ENCODE data around the gene SPON1.

SPON1 gene

GRCh38 chr11:14124350-14124749, 161.8 kb downstream of the SPON1 start:
- H3K79me2 ChIP-seq (ENCODE audit: insufficient read depth, low read length): no peaks in the 10 kb centered on the region
- H3K9me2 ChIP-seq (replicated peaks; ENCODE audit: low read depth, low read length): no peaks in the 10 kb centered on the region
- H3K9me3 ChIP-seq (ENCODE audit: insufficient read depth, low read depth, low read length): 0 out of 2 replicates have a peak, but pooled peaks cover 3% of the 10 kb centered on the region
- no peak overlapping the region for H3K9ac ChIP-seq (ENCODE audit: low read depth, low read length, poor library complexity, severe bottlenecking)
- H3K4me2 ChIP-seq (ENCODE audit: low read depth, low read length, poor library complexity, severe bottlenecking): no peak overlapping the region
- no peaks in the 10 kb centered on the region for H3K27me3 ChIP-seq (ENCODE audit: insufficient read depth, low read length, poor library complexity, severe bottlenecking)
- H2AFZ ChIP-seq (ENCODE audit: low read length): no peak overlapping the region
- H3K4me3 ChIP-seq (ENCODE audit: low read length, poor library complexity, severe bottlenecking): no peak overlapping the region
- H4K20me1 ChIP-seq (ENCODE audit: insufficient read depth, low read length, poor library complexity, severe bottlenecking): no peaks in the 10 kb centered on the region
- H3K4me1 ChIP-seq (ENCODE audit: insufficient read depth, low read length, poor library complexity, severe bottlenecking): no peaks in the 10 kb centered on the region
- TF ChIP-seq EZH2phosphoT487 (IDR thresholded peaks at IDR 0.05; ENCODE audit: borderline replicate concordance) (no peak), CTCF (conservative IDR thresholded peaks at IDR 0.05; ENCODE audit: low read length) (no peak)
- H3F3A ChIP-seq (ENCODE audit: low read depth): no peaks in the 10 kb centered on the region
- no peaks in the 10 kb centered on the region for H3K36me3 ChIP-seq (ENCODE audit: insufficient read depth, low read length)

GRCh38 chr11:14124886-14125285, 162.4 kb downstream of the SPON1 start:
- no peak overlapping the region for H2AFZ ChIP-seq (ENCODE audit: low read length)
- H4K20me1 ChIP-seq (ENCODE audit: insufficient read depth, low read length, poor library complexity, severe bottlenecking): no peaks in the 10 kb centered on the region
- H3K9ac ChIP-seq (ENCODE audit: low read depth, low read length, poor library complexity, severe bottlenecking): no peak overlapping the region
- no peaks in the 10 kb centered on the region for H3K27me3 ChIP-seq (ENCODE audit: insufficient read depth, low read length, poor library complexity, severe bottlenecking)
- H3K4me2 ChIP-seq (ENCODE audit: low read depth, low read length, poor library complexity, severe bottlenecking): no peak overlapping the region
- TF ChIP-seq CTCF (conservative IDR thresholded peaks at IDR 0.05; ENCODE audit: low read length) (no peak), EZH2phosphoT487 (IDR thresholded peaks at IDR 0.05; ENCODE audit: borderline replicate concordance) (no peak)
- no peaks in the 10 kb centered on the region for H3K36me3 ChIP-seq (ENCODE audit: insufficient read depth, low read length)
- no peak overlapping the region for H3K4me3 ChIP-seq (ENCODE audit: low read length, poor library complexity, severe bottlenecking)
- no peaks in the 10 kb centered on the region for H3K9me2 ChIP-seq (replicated peaks; ENCODE audit: low read depth, low read length)
- H3K9me3 ChIP-seq (ENCODE audit: insufficient read depth, low read depth, low read length): 0 out of 2 replicates have a peak, but pooled peaks cover 3% of the 10 kb centered on the region
- no peaks in the 10 kb centered on the region for H3F3A ChIP-seq (ENCODE audit: low read depth)
- no peaks in the 10 kb centered on the region for H3K79me2 ChIP-seq (ENCODE audit: insufficient read depth, low read length)
- no peaks in the 10 kb centered on the region for H3K4me1 ChIP-seq (ENCODE audit: insufficient read depth, low read length, poor library complexity, severe bottlenecking)

DNA sequence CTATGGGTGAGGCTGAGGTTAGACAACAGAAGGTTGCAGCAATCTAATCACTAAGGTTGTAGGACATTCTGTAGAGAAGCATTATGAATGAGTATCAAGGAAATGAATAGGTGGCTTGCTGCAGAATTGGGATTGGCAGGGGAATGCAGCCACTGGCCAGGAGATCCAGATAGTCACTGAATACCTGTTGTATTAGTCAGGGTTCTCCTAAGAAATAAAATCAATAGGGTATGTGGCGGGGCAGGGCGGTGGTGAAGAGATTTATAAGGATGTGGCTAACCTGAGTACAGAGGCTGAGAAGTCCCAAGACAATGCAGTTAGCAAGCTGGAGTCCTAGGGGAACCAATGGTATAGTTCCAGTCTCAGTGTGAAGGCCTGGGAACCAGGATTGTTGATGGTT, 163.0 kb downstream of the SPON1 start:
- Histone ChIP-seq H2AFZ (ENCODE audit: low read length) (no peak overlapping the region), H3K4me1 (ENCODE audit: insufficient read depth, low read length, poor library complexity, severe bottlenecking) (no peaks in the 10 kb centered on the region), H3K9me3 (ENCODE audit: insufficient read depth, low read depth, low read length) (0 out of 2 replicates have a peak, but pooled peaks cover 3% of the 10 kb centered on the region), H3K9me2 (replicated peaks; ENCODE audit: low read depth, low read length) (no peaks in the 10 kb centered on the region), H3K4me3 (ENCODE audit: low read length, poor library complexity, severe bottlenecking) (no peak overlapping the region), H3K79me2 (ENCODE audit: insufficient read depth, low read length) (no peaks in the 10 kb centered on the region), H3K27me3 (ENCODE audit: insufficient read depth, low read length, poor library complexity, severe bottlenecking) (no peaks in the 10 kb centered on the region), H3K4me2 (ENCODE audit: low read depth, low read length, poor library complexity, severe bottlenecking) (no peak overlapping the region), H4K20me1 (ENCODE audit: insufficient read depth, low read length, poor library complexity, severe bottlenecking) (no peaks in the 10 kb centered on the region), H3K36me3 (ENCODE audit: insufficient read depth, low read length) (no peaks in the 10 kb centered on the region), H3K9ac (ENCODE audit: low read depth, low read length, poor library complexity, severe bottlenecking) (no peak overlapping the region), H3F3A (ENCODE audit: low read depth) (no peaks in the 10 kb centered on the region)
- TF ChIP-seq EZH2phosphoT487 (IDR thresholded peaks at IDR 0.05; ENCODE audit: borderline replicate concordance): no peak

DNA sequence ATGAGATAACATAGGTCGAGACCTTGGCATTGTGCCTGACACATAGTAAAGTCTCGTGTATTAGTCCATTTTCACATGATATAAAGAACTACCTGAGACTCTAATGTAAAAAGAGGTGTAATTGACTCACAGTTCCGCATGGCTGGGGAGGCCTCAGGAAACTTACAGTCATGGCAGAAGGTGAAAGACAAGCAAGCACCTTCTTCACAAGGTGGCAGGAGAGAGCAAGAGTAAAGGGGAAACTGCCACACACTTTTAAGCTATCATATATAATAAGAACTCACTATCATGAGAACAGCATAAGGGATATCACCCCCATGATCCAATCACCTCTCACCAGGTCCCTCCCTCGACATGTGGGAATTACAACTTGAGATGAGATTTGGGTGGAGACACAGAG, 165.2 kb downstream of the SPON1 start:
- 0 out of 2 replicates have a peak, but pooled peaks cover 1% of the 10 kb centered on the region for H3K9me3 ChIP-seq (ENCODE audit: insufficient read depth, low read depth, low read length)
- H3K4me2 ChIP-seq (ENCODE audit: low read depth, low read length, poor library complexity, severe bottlenecking): no peak overlapping the region
- no peaks in the 10 kb centered on the region for H3F3A ChIP-seq (ENCODE audit: low read depth)
- H3K27me3 ChIP-seq (ENCODE audit: insufficient read depth, low read length, poor library complexity, severe bottlenecking): no peaks in the 10 kb centered on the region
- H3K9ac ChIP-seq (ENCODE audit: low read depth, low read length, poor library complexity, severe bottlenecking): no peak overlapping the region
- no peak overlapping the region for H3K4me3 ChIP-seq (ENCODE audit: low read length, poor library complexity, severe bottlenecking)
- TF ChIP-seq EZH2phosphoT487 (IDR thresholded peaks at IDR 0.05; ENCODE audit: borderline replicate concordance) (no peak), CTCF (conservative IDR thresholded peaks at IDR 0.05; ENCODE audit: low read length) (no peak)
- H3K36me3 ChIP-seq (ENCODE audit: insufficient read depth, low read length): no peaks in the 10 kb centered on the region
- no peaks in the 10 kb centered on the region for H4K20me1 ChIP-seq (ENCODE audit: insufficient read depth, low read length, poor library complexity, severe bottlenecking)
- H3K4me1 ChIP-seq (ENCODE audit: insufficient read depth, low read length, poor library complexity, severe bottlenecking): no peaks in the 10 kb centered on the region
- H3K79me2 ChIP-seq (ENCODE audit: insufficient read depth, low read length): no peaks in the 10 kb centered on the region
- no peaks in the 10 kb centered on the region for H3K9me2 ChIP-seq (replicated peaks; ENCODE audit: low read depth, low read length)
- H2AFZ ChIP-seq (ENCODE audit: low read length): no peak overlapping the region

Measured in Loucy (cell line).